ENCODE data around the gene SCYL1. TPM values are rescaled to one million over a fixed set of nuclear protein-coding genes. Genes with fewer than 3 reads are reported as not detected.
A peak's percentile ranks its signal among the peaks of the same experiment; 100 is the strongest.

SCYL1 gene
- total RNA-seq, 1 donor from 2014 or later: 103 TPM

GRCh38 chr11:65571940-65572339, 47.1 kb downstream of the SCYL1 start:
- Mint-ChIP-seq H3K36me3 (ENCODE audit: unreplicated experiment) (peaks cover 8% of the 10 kb centered on the region), H3K9me3 (ENCODE audit: unreplicated experiment) (no peaks in the 10 kb centered on the region), H3K27ac (ENCODE audit: unreplicated experiment) (peak overlapping the region; percentile 80), H3K4me3 (ENCODE audit: unreplicated experiment) (peak overlapping the region; percentile 97), H3K4me1 (ENCODE audit: unreplicated experiment) (peaks cover 61% of the 10 kb centered on the region), H3K27me3 (ENCODE audit: unreplicated experiment) (no peaks in the 10 kb centered on the region)
- peak; percentile 57 for TF ChIP-seq CTCF (IDR thresholded peaks at IDR 0.05)
- no peak for DNase-seq (ENCODE audit: extremely low spot score, unreplicated experiment)

GRCh38 chr11:65572356-65573051, 47.6 kb downstream of the SCYL1 start, which contains the start of gene FAM89B:
FAM89B (plus strand) TSS chr11:65572538; CDS start chr11:65572670, 132 bp downstream.
- Mint-ChIP-seq H3K27me3 (ENCODE audit: unreplicated experiment) (no peaks in the 10 kb centered on the region), H3K9me3 (ENCODE audit: unreplicated experiment) (no peaks in the 10 kb centered on the region), H3K27ac (ENCODE audit: unreplicated experiment) (peak within 1 kb of the TSS; percentile 85), H3K4me1 (ENCODE audit: unreplicated experiment) (peaks cover 66% of the 10 kb centered on the region), H3K4me3 (ENCODE audit: unreplicated experiment) (peak within 1 kb of the TSS; percentile 97), H3K36me3 (ENCODE audit: unreplicated experiment) (peaks cover 8% of the 10 kb centered on the region)
- TF ChIP-seq CTCF (IDR thresholded peaks at IDR 0.05): no peak
- DNase-seq (ENCODE audit: extremely low spot score, unreplicated experiment): peak; percentile 94

- Mint-ChIP-seq H3K27ac (ENCODE audit: unreplicated experiment) (peak overlapping the region; percentile 85), H3K4me3 (ENCODE audit: unreplicated experiment) (peak overlapping the region; percentile 76), H3K36me3 (ENCODE audit: unreplicated experiment) (peaks cover 4% of the 10 kb centered on the region), H3K27me3 (ENCODE audit: unreplicated experiment) (no peaks in the 10 kb centered on the region), H3K4me1 (ENCODE audit: unreplicated experiment) (peaks cover 71% of the 10 kb centered on the region), H3K9me3 (ENCODE audit: unreplicated experiment) (no peaks in the 10 kb centered on the region)
- no peak for TF ChIP-seq CTCF (IDR thresholded peaks at IDR 0.05)
- peak; percentile 83 for DNase-seq (ENCODE audit: extremely low spot score, unreplicated experiment)
Measured at GRCh38 chr11:65573391-65574079, 48.7 kb downstream of the SCYL1 start.

GRCh38 chr11:65574109-65574810, 49.4 kb downstream of the SCYL1 start:
- Mint-ChIP-seq H3K27ac (ENCODE audit: unreplicated experiment) (peak overlapping the region; percentile 86), H3K27me3 (ENCODE audit: unreplicated experiment) (no peaks in the 10 kb centered on the region), H3K36me3 (ENCODE audit: unreplicated experiment) (peaks cover 2% of the 10 kb centered on the region), H3K9me3 (ENCODE audit: unreplicated experiment) (no peaks in the 10 kb centered on the region), H3K4me1 (ENCODE audit: unreplicated experiment) (peaks cover 66% of the 10 kb centered on the region), H3K4me3 (ENCODE audit: unreplicated experiment) (peak overlapping the region; percentile 76)
- peak; percentile 98 for DNase-seq (ENCODE audit: extremely low spot score, unreplicated experiment)
- TF ChIP-seq CTCF (IDR thresholded peaks at IDR 0.05): peak; percentile 98

All from osteocyte (in vitro differentiated cells).